NCI-H187 treated with DMSO at 0.1 percent for 48 hours (cell line): Measurements from ENCODE around the gene FAM81A.
"Not testable (repeated sequence)": the region's sequence is repeated elsewhere in the genome, so short reads cannot be mapped to it uniquely, and the experiment has no call there.

ENCODE experiments used
- DNase-seq: peaks from one replicate; lab custom pipeline; 2025; lab: John Stamatoyannopoulos, UW

The FAM81A gene

DNA sequence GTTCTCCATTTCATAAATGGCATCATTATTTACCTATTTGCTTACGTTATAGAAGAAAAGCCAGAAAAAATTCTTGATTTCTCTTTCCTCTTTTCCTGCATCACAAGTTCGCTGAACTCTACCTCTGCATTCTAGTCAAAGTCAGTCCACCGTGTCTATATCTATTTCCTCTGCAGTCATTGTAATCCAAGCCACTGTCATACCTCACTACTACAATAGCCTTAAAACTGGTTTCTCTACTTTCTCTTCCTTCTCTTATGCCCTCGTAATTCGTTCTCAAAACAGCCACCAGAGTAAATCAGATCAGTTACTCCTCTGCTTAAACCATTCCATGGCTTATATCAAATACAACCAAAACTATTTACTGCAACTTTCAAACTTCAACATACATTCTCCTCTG is 13.4 kb upstream of the FAM81A start:
- DNase-seq, result no peak

GRCh38 chr15:59428898-59429297 is 9.1 kb upstream of the FAM81A start:
- DNase-seq, result not testable (repeated sequence)

DNA sequence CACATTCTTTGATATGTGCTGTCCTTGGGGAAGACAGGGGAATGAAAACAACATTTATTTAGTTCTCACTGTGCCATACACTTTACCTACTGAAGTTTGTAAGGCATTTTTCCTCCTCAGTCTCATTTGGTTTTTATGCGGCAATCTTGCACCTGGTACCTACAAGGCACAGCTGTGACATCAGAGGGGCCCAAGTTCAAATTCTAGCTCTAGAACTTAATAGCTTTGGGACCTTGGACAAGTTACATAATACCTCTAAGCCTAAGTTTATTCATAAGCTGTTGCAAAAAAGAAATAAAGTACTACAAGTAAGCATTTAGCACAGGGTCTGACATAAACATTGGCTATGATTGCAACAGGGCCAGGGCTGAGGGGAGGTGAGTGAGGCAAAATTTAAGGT is 5.6 kb upstream of the FAM81A start:
- no peak for DNase-seq

DNA sequence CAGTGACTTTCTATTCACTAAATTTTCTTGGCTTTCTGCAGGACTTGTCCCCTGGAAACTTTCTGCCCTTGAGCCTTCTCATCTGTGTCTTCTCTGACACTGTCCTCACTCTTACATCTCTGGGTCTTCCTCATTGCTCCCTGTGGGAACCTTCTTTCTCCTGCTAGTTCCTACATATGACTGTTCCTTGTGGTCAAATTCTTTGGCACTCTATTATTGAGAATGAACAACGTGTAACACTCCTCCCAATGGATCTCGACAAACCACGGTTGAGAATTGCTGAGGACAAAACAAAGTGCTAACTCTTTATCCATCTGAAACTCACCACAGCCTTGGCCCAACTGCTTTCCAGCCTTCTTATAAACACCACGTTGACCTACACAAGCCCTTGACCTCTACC is 3.5 kb upstream of the FAM81A start:
- DNase-seq, result no peak

DNA sequence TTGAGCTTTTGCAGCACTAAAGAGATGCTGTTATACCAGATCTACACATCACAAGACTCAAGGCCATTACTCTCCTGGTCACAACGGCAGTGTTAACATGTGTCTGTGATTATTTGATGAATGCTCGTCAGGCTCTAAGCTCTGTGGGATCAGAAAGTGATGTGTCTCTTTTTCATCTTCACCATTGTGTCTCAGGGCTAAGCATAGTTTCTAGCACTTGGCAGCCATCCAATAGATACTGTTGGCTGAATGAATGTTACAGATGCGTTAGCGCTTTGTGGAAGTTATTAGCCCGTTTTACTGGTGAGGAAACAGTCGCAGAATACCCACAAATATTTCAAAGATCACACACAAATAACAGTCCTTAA is 1.2 kb upstream of the FAM81A start:
- DNase-seq, result no peak

DNA sequence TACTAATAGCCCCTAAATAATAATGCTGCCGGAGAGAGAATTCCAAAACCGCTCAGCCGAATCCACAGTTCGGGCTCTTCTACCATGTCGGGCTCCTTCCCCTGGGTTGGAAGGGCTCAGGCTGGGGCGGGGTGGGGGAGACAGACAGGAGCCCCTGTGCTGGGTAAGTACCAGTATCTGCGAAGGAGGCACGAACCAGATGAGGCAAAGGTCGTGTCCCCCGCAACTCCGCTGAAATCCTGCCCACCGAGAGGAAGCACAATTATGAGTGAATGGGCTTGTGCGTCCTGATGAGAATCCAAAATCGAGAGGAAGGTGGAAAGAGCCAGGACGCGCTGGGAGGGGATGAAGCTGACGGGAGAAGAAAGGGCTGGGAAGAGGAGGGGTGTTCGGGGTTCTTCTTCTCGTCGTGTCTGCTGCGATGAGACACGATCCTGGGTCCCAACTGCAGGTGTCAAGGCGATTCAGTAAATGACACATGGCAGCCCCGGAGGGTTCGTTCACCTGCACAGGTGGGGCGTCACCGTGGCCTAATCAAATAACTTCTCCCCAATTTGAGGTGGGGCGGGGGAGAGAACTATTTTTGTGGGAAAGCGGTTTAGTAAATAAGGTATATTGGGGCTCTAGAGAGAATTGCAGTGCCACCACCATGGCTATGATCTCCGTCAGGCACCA is 707 bp upstream of the FAM81A start:
- DNase-seq, result no peak

GRCh38 chr15:59438625-59439290 is 772 bp downstream of the FAM81A start:
- DNase-seq, result no peak

DNA sequence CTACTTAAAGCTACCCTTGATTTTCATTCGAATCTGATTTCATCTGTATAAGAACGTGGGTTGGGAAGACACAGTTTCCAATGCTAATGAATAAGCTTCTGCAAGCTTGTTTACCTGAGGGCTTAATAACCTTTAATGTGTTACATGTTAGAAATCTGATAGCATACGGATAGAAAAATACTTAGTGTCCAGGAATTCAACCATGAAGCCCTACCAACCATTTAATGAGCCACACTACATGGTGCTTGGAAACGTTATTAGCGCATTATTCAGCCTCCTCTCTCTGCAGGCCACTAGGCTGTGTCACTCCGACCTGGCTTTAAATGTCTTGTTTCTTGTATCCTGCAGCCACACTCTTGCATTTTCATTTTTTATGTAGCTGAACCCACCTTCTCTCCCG is 1.6 kb downstream of the FAM81A start:
- no peak for DNase-seq

- DNase-seq, result no peak
These were observed 5.5 kb downstream of the FAM81A start for GRCh38 chr15:59443341-59444072.

DNA sequence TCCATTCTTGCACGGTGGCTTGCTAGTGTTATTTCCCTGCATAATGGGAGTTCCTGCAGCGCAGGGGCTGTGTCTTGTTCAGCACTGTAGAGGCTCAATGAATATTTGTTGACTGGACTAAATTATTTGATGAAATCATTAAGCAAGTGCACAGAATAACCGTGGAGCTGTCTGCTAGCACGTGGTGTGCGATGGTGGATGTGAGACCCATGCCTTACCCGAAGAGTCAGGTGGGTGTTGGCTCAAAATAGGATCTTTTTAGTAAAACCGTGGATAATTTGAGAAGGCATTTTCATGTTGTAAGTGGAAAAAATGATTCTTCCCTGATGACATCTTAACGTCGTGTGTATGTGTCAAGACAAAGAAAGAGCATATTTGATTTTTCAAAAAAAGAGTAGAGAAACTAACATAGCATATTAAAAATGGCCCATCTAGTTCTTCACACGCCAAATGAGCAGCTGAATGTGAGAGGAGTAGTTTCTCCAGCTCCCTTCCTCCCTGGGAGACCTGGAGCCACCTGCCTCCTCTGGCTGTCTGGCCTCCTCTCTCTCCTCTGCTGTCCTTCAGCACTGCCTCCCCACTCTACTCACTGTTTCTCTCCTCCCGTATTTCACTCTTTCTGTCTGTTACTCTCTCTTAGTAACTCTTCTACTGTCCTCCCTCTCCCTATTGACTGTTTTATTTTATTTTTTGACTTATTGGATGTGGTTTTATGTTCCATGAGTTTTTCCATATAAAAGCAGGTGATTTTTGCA is 6.3 kb downstream of the FAM81A start:
- DNase-seq, result no peak

DNA sequence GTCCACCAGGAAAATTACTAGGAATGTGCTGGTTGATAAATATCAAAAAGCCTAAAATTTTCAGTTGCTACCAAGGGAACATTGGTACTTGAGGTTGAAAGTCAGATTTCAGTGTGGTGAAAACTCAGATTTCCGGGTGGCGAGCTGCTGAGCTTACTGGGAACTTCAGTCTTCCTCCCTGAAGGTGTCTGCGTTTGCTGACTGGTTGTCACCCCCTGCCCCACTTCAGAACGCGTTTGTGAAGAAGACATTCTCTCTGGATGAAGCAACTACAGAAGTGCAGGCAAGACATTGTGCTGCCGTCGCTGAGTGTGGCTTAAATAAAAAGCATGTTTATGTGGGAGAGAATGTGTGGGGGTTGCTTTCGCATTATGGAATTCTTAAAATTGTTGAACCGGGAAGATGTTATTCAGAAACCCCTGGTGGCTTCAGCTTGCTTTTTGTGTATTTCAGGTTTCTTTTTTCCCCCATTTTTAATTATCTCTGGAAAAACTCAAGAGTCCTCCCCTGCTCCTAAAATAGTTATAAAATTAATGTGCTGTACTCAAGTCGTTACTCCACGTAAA is 7.1 kb downstream of the FAM81A start:
- DNase-seq, result no peak

DNA sequence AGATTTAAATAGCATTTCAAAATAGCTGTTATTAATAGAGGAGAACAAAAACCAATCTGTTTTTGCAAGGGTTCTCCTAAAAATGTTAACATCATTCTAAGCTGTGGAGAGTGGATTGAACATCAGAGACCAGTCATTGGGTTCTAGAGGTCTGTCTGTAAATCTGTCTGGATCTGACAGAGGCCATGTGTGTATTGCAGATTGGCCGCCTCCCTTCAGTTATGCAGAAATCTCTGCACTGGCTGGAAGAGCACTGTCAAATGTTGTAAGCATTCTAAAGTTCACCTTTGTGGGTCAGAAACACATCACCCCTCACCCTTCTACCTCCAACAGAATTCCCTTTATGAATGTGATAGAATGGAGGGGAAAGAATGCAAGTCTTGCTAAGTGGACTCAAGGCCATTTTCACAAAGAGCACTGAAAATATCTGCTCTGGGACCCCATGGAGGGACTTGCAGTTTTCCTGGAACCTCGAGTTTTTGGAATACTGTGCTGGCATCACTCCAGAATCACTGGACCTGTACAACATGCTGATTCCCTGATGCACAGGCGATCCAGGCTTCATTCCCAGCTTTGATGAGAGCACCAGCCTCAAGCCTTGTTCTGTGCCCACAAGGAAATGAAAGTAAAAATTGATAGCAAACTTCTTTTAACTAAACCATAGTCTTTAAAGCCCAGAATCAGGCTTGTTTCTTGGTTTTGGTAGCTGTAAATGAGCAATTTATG is 8.4 kb downstream of the FAM81A start:
- no peak for DNase-seq

DNA sequence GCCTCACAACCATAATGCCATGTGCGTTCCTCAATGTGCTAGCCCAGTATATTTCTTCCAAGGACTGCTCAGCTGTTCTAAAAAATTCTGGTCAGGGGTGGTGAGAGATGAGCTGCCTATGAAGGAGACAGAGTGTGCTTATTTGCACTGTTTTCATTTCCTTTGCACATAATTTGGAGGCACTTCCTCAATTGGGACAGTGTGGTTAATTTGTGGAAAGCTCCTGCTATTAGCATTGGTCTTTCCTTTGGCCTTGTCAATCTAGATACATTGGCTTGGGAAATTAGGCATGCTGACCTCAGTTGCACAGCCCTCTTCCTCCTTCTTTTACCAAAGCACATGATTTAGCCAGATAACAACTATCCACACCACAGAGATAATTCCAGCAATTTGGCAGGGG is 9.4 kb downstream of the FAM81A start:
- DNase-seq, result no peak

GRCh38 chr15:59448871-59449270 is 10.9 kb downstream of the FAM81A start:
- no peak for DNase-seq

GRCh38 chr15:59453474-59454215 is 15.7 kb downstream of the FAM81A start:
- no peak for DNase-seq

GRCh38 chr15:59456114-59456513 is 18.1 kb downstream of the FAM81A start:
- peak; percentile 3 for DNase-seq

- no peak for DNase-seq
These were observed 19.1 kb downstream of the FAM81A start for GRCh38 chr15:59457103-59457502.

GRCh38 chr15:59461521-59461920 is 23.5 kb downstream of the FAM81A start:
- DNase-seq, result no peak

GRCh38 chr15:59473226-59473625 is 35.2 kb downstream of the FAM81A start:
- DNase-seq, result no peak

DNA sequence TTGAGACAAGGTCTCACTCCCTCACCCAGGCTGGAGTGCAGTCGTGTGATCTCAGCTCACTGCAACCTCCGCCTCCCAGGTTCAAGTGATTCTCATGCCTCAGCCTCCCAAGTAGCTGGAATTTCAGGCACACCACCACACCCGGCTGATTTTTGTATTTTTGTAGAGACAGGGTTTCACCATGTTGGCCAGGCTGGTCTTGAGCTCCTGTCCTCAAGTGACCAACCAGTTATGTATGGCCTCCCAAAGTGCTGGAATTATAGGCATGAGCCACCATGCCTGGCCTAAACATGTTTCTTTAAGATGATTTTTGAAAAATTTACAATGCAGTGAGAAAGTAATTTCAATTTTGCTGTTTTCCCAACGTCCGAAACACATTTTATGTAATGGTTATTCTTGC is 37.2 kb downstream of the FAM81A start:
- not testable (repeated sequence) for DNase-seq

GRCh38 chr15:59484399-59484798 is 46.4 kb downstream of the FAM81A start:
- no peak for DNase-seq
